ENCODE results near the gene COPB2.

DNA sequence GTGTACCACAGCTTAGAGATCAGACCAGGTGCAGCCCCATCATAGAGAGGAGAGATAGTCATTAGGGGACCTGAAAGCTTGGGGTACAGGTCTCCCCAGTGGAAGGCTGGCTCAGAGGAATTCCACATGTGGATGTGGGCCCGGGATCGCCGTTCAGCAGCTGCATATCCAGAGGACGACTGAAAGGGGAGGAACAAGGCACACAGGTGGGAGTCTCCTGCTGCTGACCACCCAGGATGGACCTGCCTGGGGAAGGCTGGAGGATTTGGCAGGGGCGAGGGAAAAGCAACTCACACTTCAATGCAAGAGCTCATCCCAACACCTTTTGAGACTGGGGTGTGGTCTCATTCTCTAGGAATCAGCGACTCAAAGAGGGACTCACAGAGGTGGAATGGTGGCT, 70.6 kb downstream of the COPB2 start:
- TF ChIP-seq, protein P1, sequence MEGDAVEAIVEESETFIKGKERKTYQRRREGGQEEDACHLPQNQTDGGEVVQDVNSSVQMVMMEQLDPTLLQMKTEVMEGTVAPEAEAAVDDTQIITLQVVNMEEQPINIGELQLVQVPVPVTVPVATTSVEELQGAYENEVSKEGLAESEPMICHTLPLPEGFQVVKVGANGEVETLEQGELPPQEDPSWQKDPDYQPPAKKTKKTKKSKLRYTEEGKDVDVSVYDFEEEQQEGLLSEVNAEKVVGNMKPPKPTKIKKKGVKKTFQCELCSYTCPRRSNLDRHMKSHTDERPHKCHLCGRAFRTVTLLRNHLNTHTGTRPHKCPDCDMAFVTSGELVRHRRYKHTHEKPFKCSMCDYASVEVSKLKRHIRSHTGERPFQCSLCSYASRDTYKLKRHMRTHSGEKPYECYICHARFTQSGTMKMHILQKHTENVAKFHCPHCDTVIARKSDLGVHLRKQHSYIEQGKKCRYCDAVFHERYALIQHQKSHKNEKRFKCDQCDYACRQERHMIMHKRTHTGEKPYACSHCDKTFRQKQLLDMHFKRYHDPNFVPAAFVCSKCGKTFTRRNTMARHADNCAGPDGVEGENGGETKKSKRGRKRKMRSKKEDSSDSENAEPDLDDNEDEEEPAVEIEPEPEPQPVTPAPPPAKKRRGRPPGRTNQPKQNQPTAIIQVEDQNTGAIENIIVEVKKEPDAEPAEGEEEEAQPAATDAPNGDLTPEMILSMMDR (optimal IDR thresholded peaks at IDR 0.05 in 1 of 3, IDR thresholded peaks at IDR 0.05 in 1 of 3, conservative IDR thresholded peaks at IDR 0.05 in 1 of 3; ENCODE audit: extremely low read depth in 1 of 3, insufficient read depth in 2 of 3, low read length in 3 of 3): no peak
- no peak for TF ChIP-seq EZH2 (IDR thresholded peaks at IDR 0.05; ENCODE audit: low read length)
